HG03025 (cell line): ENCODE measurements around the gene TMEM38A.
"Not testable (repeated sequence)": the region's sequence is repeated elsewhere in the genome, so short reads cannot be mapped to it uniquely, and the experiment has no call there.

Experiments
- ATAC-seq: cut with Tn5 transposase; IDR thresholded peaks from one replicate; pipeline ENCODE4 v1.9.1; 2021; ENCODE audit warnings: mild to moderate bottlenecking, moderate library complexity; ENCODE audit not compliant: unreplicated experiment, low FRiP score

TMEM38A gene

GRCh38 chr19:16631465-16631864 lies 29.5 kb upstream of the TMEM38A start:
- ATAC-seq: no peak

- no peak for ATAC-seq
Observed at GRCh38 chr19:16637535-16637934, 23.4 kb upstream of the TMEM38A start.

DNA sequence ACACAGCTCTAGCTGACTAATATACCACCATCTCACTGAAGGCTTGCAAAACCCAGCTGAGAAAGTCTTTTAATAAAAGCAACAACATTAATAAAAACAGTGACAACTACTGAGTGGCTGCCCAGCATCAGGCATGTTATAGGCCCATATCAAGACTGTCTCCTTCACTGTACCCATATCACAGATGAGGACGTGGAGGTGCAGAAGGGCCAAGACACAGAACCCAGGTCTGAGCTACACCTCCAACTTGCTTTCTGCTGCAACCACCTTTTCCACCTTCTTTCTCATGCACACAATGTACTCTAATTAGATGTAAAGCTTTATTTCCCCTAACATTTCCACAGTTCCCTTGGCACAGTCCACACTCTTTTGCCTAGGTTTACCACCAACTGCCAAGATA lies 22.3 kb upstream of the TMEM38A start:
- no peak for ATAC-seq

DNA sequence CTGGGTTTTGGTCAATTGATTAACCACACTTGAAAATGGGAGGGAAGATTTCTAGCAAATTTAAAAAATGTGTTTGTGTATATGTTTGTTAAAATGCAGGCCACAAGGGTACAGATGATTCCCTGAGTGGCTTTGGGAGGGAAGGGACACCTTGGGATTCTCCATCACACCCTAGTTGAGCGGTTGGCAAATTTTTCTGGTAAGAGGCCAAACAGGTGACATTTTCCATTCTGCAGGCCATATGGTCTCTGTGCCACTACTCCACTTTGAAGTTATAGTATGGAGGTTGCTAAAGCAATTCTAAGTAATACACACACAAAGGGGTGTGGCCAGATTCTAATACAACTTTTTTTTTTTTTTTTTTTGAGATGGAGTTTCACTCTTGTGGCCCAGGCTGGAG lies 20.0 kb upstream of the TMEM38A start:
- ATAC-seq: no peak

DNA sequence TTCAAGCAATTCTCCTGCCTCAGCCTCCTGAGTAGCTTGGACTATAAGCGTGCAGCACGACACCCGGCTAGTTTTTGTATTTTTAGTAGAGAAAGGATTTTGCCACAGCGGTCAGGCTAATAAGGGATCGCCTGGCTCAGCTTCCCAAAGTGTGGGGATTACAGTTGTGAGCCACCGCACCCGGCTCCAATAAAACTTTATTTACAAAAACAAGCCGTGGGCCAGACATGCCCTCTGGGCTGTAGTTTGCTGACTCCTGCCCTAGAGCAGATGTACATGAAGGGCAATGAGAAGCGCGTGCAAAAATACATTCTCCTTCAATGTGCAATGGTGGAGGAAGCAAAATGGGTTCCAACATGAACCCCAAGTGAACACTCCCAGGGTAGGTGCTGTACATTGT lies 19.2 kb upstream of the TMEM38A start:
- ATAC-seq: no peak

GRCh38 chr19:16645140-16645539 lies 15.8 kb upstream of the TMEM38A start:
- ATAC-seq: no peak

DNA sequence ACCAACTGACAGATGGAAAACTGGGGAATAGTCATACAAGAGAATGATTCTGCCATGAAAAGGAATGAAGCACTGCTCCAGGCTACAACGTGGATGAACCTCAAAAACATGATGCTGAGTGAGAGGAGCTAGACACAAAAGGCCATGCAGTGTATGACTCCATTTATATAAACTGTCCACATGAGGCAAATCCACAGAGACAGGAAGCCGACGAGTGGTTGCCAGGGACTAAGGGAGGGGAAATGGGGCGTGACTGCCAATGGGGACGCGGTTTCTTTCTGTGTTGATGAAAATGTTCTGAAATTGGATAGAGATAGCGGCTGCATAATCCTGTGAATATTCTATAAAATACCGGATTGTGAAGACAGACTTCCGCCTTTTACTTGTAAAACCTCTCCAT lies 11.2 kb upstream of the TMEM38A start:
- no peak for ATAC-seq

GRCh38 chr19:16650821-16651220 lies 10.1 kb upstream of the TMEM38A start:
- ATAC-seq: no peak

DNA sequence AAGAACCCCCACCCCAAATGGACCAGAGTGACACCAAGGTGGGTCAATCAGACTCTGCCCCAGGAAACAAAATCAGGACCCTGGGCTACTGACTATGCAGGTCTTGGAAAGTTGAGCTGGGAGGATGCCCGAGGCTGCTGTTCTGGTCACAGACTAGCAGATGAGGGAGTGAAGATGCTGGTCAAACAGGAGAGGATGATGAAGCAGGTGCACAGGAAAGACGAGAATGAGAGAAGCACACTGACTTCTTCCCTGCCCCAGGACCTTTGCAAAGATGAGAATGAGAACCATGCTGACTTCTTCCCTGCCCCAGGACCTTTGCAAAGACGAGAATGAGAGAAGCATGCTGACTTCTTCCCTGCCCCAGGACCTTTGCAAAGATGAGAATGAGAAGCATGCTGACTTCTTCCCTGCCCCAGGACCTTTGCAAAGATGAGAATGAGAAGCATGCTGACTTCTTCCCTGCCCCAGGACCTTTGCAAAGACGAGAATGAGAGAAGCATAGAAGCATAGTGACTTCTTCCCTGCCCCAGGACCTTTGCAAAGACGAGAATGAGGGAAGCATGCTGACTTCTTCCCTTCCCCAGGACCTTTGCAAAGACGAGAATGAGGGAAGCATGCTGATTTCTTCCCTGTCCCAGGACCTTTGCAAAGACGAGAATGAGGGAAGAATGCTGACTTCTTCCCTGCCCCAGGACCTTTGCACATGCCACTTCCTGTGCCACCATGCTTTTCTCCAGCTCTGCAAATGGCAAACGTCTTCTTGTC lies 9.3 kb upstream of the TMEM38A start:
- not testable (repeated sequence) for ATAC-seq

GRCh38 chr19:16652854-16653253 lies 8.1 kb upstream of the TMEM38A start:
- no peak for ATAC-seq

- ATAC-seq: no peak
Observed at GRCh38 chr19:16654140-16654539, 6.8 kb upstream of the TMEM38A start.

DNA sequence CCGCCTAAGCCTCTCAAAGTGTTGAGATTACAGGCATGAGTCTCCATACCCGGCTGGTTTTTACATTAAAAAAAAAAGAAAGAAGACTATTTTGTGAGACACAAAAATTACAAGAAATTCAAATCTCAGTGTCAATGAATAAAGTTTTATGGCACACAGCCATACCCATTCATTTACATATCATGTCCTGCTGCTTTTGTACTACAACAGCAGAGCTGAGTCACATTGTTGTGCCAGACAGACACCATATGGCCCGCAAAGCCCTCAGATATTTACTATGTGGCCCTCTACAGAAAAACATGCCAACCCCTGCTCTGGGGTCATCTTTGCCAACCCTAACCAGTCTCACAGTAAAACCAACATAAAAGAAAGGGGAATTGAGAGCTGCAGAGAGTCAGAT lies 6.3 kb upstream of the TMEM38A start:
- no peak for ATAC-seq

- ATAC-seq: no peak
Observed at GRCh38 chr19:16655727-16656126, 5.2 kb upstream of the TMEM38A start.

- ATAC-seq: no peak
Observed at GRCh38 chr19:16657384-16657783, 3.6 kb upstream of the TMEM38A start.

DNA sequence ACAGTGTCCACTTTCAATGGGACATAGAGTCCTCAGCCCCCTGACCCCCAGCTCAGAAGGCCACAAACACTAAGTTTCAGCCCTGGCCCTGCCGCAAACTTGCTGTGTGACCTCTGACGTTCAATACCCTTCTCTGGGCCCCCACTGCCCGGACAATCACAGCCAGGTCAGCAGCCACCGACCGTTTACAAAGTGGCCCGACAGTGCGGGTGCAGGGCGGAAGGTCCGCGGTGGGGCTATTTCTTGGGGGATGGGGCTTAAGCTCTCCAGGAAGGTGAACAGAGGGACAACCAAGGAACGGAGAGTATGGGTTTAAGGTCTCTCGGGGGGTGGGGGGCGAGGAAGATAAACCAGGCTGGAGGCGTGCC lies 1.5 kb upstream of the TMEM38A start:
- ATAC-seq: no peak

DNA sequence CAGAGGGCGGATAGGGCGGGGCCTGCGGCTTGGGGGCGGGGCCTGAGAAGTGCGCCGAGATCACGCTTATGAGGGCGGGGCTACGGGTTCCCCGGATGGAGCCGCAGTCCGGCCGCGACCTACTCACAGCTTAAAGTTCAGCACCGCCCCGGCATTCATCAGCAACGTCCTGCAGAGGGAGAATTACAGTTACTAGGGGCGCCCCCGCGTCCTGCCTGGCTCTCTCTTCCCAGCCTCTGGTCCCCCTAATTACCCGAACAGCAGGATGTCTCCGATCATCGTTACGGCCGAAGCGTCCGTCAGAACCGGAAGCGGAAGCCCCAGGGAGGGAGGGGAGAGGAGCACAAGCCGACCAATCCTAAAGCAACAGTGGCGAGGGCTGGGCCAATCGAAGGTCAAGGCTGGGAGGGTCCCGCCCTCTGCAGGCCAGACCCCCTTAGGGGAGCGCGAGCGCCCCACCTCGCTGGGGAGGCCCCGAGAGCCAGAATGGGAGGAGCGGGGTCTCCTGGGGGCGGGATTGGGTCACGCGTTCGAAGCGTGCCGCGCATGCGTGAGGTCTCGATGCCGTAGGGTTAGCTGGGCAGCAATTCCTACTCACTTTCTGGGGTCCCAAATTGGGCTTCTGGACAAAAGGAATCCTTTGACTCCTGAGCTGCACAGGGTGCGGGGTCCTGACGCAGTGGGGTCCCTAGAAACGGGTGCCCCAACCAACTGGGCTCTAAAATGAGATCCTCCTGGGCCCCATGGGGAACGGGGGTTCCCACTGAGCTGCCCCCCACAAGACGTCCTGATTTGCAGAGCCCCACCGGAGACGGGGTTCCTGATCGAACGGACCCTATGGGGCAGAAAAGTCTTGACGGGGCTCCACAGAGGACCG lies 869 bp upstream of the TMEM38A start, which contains the start of gene SMIM7:
TSS of gene SMIM7 (minus strand) at position 313 of the 877 bp plus-strand sequence. CDS start at position 279, 34 bp downstream.
- peak; percentile 81 for ATAC-seq

GRCh38 chr19:16661480-16662034 lies 618 bp downstream of the TMEM38A start:
- ATAC-seq: no peak

GRCh38 chr19:16668176-16668575 lies 7.2 kb downstream of the TMEM38A start:
- ATAC-seq: no peak

- not testable (repeated sequence) for ATAC-seq
Observed at GRCh38 chr19:16668702-16669101, 7.8 kb downstream of the TMEM38A start.

DNA sequence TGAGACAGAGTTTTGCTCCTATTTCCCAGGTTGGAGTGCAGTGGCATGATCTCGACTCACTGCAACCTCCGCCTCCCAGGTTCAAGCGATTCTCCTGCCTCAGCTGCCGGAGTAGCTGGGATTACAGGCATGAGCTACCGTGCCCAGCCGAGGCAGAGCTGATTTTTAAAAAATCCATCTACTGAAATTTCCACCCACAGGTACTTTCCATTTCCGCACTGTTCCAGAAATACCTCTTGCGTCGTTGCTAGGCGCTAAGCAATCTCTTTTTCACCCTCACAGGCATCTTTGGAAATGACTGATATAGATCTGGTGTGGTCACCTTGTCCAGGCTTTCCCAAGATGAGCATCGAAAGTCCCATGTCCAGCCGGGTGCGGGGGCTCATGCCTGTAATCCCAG lies 9.4 kb downstream of the TMEM38A start:
- no peak for ATAC-seq

DNA sequence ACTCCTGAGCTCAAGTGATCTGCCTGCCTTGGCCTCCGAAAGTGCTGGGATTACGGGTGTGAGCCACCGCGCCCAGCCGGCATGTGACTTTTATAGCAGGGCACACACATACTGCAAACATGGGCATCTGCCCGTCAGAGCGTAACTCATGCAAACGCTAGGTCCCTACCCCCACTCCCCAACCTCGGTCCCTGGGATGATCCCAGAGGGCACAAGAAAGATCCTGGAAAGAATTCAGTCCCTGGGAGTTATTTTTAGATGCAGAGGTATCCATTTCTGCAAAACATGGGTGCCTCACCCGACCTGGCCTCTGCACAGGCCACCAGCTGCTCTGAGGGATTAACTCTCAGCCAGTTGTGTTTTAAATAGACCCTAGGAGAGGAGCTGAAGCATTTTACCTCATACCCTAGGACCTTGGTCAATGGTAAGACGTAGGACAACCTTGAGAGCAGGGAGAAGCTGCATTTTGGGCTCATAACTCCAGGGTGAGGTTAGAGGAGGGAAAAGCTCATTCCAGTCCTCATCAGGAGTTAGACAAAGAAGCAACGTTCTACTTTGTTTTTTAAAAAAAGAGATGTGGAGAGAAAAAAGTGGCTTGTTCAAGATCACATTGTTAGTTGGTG lies 10.8 kb downstream of the TMEM38A start:
- ATAC-seq: no peak
